Measurements from ENCODE around the gene GPR12.

DNA sequence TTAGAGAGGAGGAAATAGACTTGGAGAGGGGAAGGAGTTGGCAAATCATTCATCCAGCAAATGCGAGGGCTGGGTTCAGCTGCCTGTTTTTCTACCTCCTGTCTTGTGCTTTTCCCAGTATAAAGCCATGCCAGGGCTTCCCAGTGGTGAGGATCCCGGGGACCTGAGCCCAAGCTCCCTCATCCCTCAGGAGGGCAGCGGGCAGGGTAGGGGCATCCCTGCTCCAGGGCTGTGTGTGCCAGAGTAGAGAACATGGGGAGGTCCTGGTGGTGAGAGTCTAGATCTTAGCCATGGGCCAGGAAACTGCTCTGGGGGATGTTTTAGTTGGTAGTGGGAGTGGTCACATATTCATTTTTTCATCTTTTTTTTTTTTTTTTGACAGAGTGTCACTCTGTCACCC lies 43.6 kb downstream of the GPR12 start:
- no peak for TF ChIP-seq CEBPB (IDR thresholded peaks at IDR 0.05; ENCODE audit: low read depth, low read length)
- no peak for TF ChIP-seq POLR2A (IDR thresholded peaks at IDR 0.05; ENCODE audit: low read depth, low read length)
- TF ChIP-seq, protein P1, sequence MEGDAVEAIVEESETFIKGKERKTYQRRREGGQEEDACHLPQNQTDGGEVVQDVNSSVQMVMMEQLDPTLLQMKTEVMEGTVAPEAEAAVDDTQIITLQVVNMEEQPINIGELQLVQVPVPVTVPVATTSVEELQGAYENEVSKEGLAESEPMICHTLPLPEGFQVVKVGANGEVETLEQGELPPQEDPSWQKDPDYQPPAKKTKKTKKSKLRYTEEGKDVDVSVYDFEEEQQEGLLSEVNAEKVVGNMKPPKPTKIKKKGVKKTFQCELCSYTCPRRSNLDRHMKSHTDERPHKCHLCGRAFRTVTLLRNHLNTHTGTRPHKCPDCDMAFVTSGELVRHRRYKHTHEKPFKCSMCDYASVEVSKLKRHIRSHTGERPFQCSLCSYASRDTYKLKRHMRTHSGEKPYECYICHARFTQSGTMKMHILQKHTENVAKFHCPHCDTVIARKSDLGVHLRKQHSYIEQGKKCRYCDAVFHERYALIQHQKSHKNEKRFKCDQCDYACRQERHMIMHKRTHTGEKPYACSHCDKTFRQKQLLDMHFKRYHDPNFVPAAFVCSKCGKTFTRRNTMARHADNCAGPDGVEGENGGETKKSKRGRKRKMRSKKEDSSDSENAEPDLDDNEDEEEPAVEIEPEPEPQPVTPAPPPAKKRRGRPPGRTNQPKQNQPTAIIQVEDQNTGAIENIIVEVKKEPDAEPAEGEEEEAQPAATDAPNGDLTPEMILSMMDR (conservative IDR thresholded peaks at IDR 0.05; ENCODE audit: low read depth, low read length), result no peak
- TF ChIP-seq CHD1 (IDR thresholded peaks at IDR 0.05; ENCODE audit: low read depth, low read length), result no peak
- TF ChIP-seq RFX5 (IDR thresholded peaks at IDR 0.05; ENCODE audit: low read depth, low read length), result no peak
- no peak for TF ChIP-seq SMC3 (IDR thresholded peaks at IDR 0.05; ENCODE audit: low read depth, low read length)
- no peak for TF ChIP-seq NFE2L2 (IDR thresholded peaks at IDR 0.05; ENCODE audit: low read depth, low read length)
- no peak for TF ChIP-seq RCOR1 (IDR thresholded peaks at IDR 0.05; ENCODE audit: insufficient replicate concordance, low read length)
- no peak for TF ChIP-seq FOS (IDR thresholded peaks at IDR 0.05; ENCODE audit: low read depth, low read length)
- TF ChIP-seq BHLHE40 (IDR thresholded peaks at IDR 0.05; ENCODE audit: low read depth, low read length), result no peak

All from IMR-90 (cell line).